ENCODE measurements around the gene WDR75. TPM values are rescaled to one million over a fixed set of nuclear protein-coding genes. Genes with fewer than 3 reads are reported as not detected.

WDR75 gene
- total RNA-seq, 2 experiments from 2014 or later = 86.2 to 90.5 TPM

GRCh38 chr2:189512879-189513278, 71.6 kb downstream of the WDR75 start:
- H3K4me1 Mint-ChIP-seq (ENCODE audit: low read depth) = no peaks in the 10 kb centered on the region
- DNase-seq (no peak), ATAC-seq (no peak)
- no peak overlapping the region for H3K27ac Mint-ChIP-seq
- peaks cover under 1% of the 10 kb centered on the region for H3K27me3 Mint-ChIP-seq
- ChIA-PET POLR2A (interaction anchor here (1.6 kb wide), 1 partner anchor 20 kb away, joined by 4 read pairs; no protein-coding TSS in a partner anchor), CTCF (interaction anchor here (1.0 kb wide), 1 partner anchor 113 kb away, joined by 3 read pairs; no protein-coding TSS in a partner anchor)
- TF ChIP-seq CTCF (IDR thresholded peaks at IDR 0.05) = no peak
- intact Hi-C loops (cut with micrococcal nuclease) = no loop called here
- peaks cover 11% of the 10 kb centered on the region for H3K9me3 Mint-ChIP-seq
- no peak overlapping the region for H3K4me3 Mint-ChIP-seq
- H3K36me3 Mint-ChIP-seq (ENCODE audit: low read depth) = no peaks in the 10 kb centered on the region

GRCh38 chr2:189514104-189514503, 72.8 kb downstream of the WDR75 start:
- Mint-ChIP-seq H3K4me1 (ENCODE audit: low read depth) (no peaks in the 10 kb centered on the region), H3K4me3 (no peak overlapping the region), H3K27me3 (peaks cover 2% of the 10 kb centered on the region), H3K27ac (no peak overlapping the region), H3K36me3 (ENCODE audit: low read depth) (no peaks in the 10 kb centered on the region), H3K9me3 (peaks cover 6% of the 10 kb centered on the region)
- TF ChIP-seq CTCF (IDR thresholded peaks at IDR 0.05) = no peak
- CTCF ChIA-PET = interaction anchor here (1.0 kb wide), 1 partner anchor 111 kb away, joined by 3 read pairs; no protein-coding TSS in a partner anchor
- ATAC-seq (no peak), DNase-seq (no peak)
- intact Hi-C loops (cut with micrococcal nuclease) = no loop called here
- POLR2A ChIA-PET = interaction anchor here (1.6 kb wide), 1 partner anchor 21 kb away, joined by 4 read pairs; no protein-coding TSS in a partner anchor

GRCh38 chr2:189515264-189515663, 74.0 kb downstream of the WDR75 start:
- H3K9me3 Mint-ChIP-seq = peaks cover 1% of the 10 kb centered on the region
- no peak for DNase-seq
- no peak overlapping the region for H3K4me3 Mint-ChIP-seq
- ChIA-PET CTCF (no interaction called here), POLR2A (no interaction called here)
- no peak for ATAC-seq
- no peaks in the 10 kb centered on the region for H3K4me1 Mint-ChIP-seq (ENCODE audit: low read depth)
- TF ChIP-seq CTCF (IDR thresholded peaks at IDR 0.05) = no peak
- no peak overlapping the region for H3K27ac Mint-ChIP-seq
- intact Hi-C loops (cut with micrococcal nuclease) = no loop called here
- peaks cover 2% of the 10 kb centered on the region for H3K27me3 Mint-ChIP-seq
- H3K36me3 Mint-ChIP-seq (ENCODE audit: low read depth) = no peaks in the 10 kb centered on the region

- no peak for TF ChIP-seq CTCF (IDR thresholded peaks at IDR 0.05)
- no peak overlapping the region for H3K4me3 Mint-ChIP-seq
These were observed 75.3 kb downstream of the WDR75 start for GRCh38 chr2:189516546-189516945.

GRCh38 chr2:189517847-189518535, 76.7 kb downstream of the WDR75 start:
- ChIA-PET POLR2A (no interaction called here), CTCF (no interaction called here)
- Mint-ChIP-seq H3K4me1 (ENCODE audit: low read depth) (no peaks in the 10 kb centered on the region), H3K27me3 (peaks cover 2% of the 10 kb centered on the region), H3K4me3 (no peak overlapping the region), H3K9me3 (no peaks in the 10 kb centered on the region), H3K36me3 (ENCODE audit: low read depth) (no peaks in the 10 kb centered on the region), H3K27ac (no peak overlapping the region)
- DNase-seq = no peak
- no peak for TF ChIP-seq CTCF (IDR thresholded peaks at IDR 0.05)
- ATAC-seq = no peak
- intact Hi-C loops (cut with micrococcal nuclease) = no loop called here

More at GRCh38 chr2:189516546-189516945, 75.3 kb downstream of the WDR75 start:
- DNase-seq = no peak
- ChIA-PET CTCF (no interaction called here), POLR2A (interaction anchor here (1.0 kb wide), 1 partner anchor 39 kb away, joined by 3 read pairs; no protein-coding TSS in a partner anchor)
- H3K27me3 Mint-ChIP-seq = peaks cover 2% of the 10 kb centered on the region
- no peak for ATAC-seq
- H3K9me3 Mint-ChIP-seq = no peaks in the 10 kb centered on the region
- H3K36me3 Mint-ChIP-seq (ENCODE audit: low read depth) = no peaks in the 10 kb centered on the region
- intact Hi-C loops (cut with micrococcal nuclease) = no loop called here
- H3K4me1 Mint-ChIP-seq (ENCODE audit: low read depth) = no peaks in the 10 kb centered on the region
- H3K27ac Mint-ChIP-seq = no peak overlapping the region

Data from activated CD8-positive, alpha-beta T cell treated with anti-CD3 and anti-CD28 coated beads for 36 hours (primary cell).